Cortex of kidney (tissue), 1 donor: ENCODE results near the gene HJV.
"Not testable (repeated sequence)": the region's sequence is repeated elsewhere in the genome, so short reads cannot be mapped to it uniquely, and the experiment has no call there.

Experiments used
- DNase-seq: peaks from one replicate; lab custom pipeline; 2025; lab: John Stamatoyannopoulos, UW

The HJV gene

GRCh38 chr1:146021622-146022402 lies at the start of gene HJV:
TSS of gene HJV (minus strand) at chr1:146021735. CDS start at chr1:146020231, 1,504 bp downstream.
- DNase-seq: no peak

GRCh38 chr1:146059148-146059547 lies 37.6 kb upstream of the HJV start:
- DNase-seq: not testable (repeated sequence)

- not testable (repeated sequence) for DNase-seq
Measured at GRCh38 chr1:146051852-146052676, 30.5 kb upstream of the HJV start.

- no peak for DNase-seq
Measured at GRCh38 chr1:146051452-146051851, 29.9 kb upstream of the HJV start.

GRCh38 chr1:146050652-146050963 lies 29.1 kb upstream of the HJV start:
- not testable (repeated sequence) for DNase-seq

GRCh38 chr1:146049866-146050651 lies 28.5 kb upstream of the HJV start:
- not testable (repeated sequence) for DNase-seq

GRCh38 chr1:146049436-146049835 lies 27.9 kb upstream of the HJV start:
- no peak for DNase-seq

- DNase-seq: not testable (repeated sequence)
Measured at GRCh38 chr1:146048514-146049115, 27.1 kb upstream of the HJV start.

GRCh38 chr1:146046664-146047063 lies 25.1 kb upstream of the HJV start:
- no peak for DNase-seq

GRCh38 chr1:146039844-146040194 lies 18.3 kb upstream of the HJV start:
- no peak for DNase-seq

GRCh38 chr1:146036965-146037646 lies 15.6 kb upstream of the HJV start:
- no peak for DNase-seq

GRCh38 chr1:146036241-146036964 lies 14.9 kb upstream of the HJV start:
- DNase-seq: no peak

GRCh38 chr1:146035048-146035423 lies 13.5 kb upstream of the HJV start:
- no peak for DNase-seq

- DNase-seq: no peak
Measured at GRCh38 chr1:146032631-146033219, 11.2 kb upstream of the HJV start.

- DNase-seq: no peak
Measured at GRCh38 chr1:146031476-146031875, 9.9 kb upstream of the HJV start.

- no peak for DNase-seq
Measured at GRCh38 chr1:146029117-146029516, 7.6 kb upstream of the HJV start.

GRCh38 chr1:146026650-146027049 lies 5.1 kb upstream of the HJV start:
- not testable (repeated sequence) for DNase-seq

GRCh38 chr1:146025787-146026495 lies 4.4 kb upstream of the HJV start:
- DNase-seq: not testable (repeated sequence)

- DNase-seq: no peak
Measured at GRCh38 chr1:146022403-146023127, 1.0 kb upstream of the HJV start.
